DND-41 (cell line): ENCODE measurements around the gene AUTS2.
A peak's percentile ranks its signal among the peaks of the same experiment; 100 is the strongest.

Source experiments
- ATAC-seq: fragments of 200-7000 bp; cut with Tn5 transposase; 3 replicates; pipeline ENCODE4 v1.9.1; 2021; ENCODE audit warnings: low read depth; ENCODE audit not compliant: insufficient read depth
- DNase-seq: peaks from one replicate; pipeline ENCODE4 v3.0.0-alpha.2; 2020
- H2AFZ ChIP-seq: 2 replicates; pipeline ENCODE4 v1.6.0; 2012; ENCODE audit warnings: low read depth, low read length
- H3K27ac ChIP-seq: 2 replicates; pipeline ENCODE4 v1.5.1; 2012; ENCODE audit warnings: low read length, inconsistent platforms
- H3K27me3 ChIP-seq: fragments of 200-600 bp; sonication (generic); 2 replicates; pipeline ENCODE4 v1.6.0; 2012; ENCODE audit warnings: low read length, mild to moderate bottlenecking, inconsistent platforms; ENCODE audit not compliant: insufficient read depth, poor library complexity
- H3K36me3 ChIP-seq: 2 replicates; pipeline ENCODE4 v1.5.1; 2012; ENCODE audit warnings: low read length, inconsistent platforms; ENCODE audit not compliant: insufficient read depth
- H3K4me1 ChIP-seq: 2 replicates; pipeline ENCODE4 v1.5.1; 2012; ENCODE audit warnings: mild to moderate bottlenecking, low read length; ENCODE audit not compliant: insufficient read depth
- H3K4me2 ChIP-seq: 2 replicates; pipeline ENCODE4 v1.6.0; 2012; ENCODE audit warnings: mild to moderate bottlenecking, moderate library complexity, low read length, inconsistent platforms; ENCODE audit not compliant: insufficient read depth
- H3K4me3 ChIP-seq, 2 experiments: fragments of 200-600 bp in 1 of 2; shearing (Covaris generic) in 1 of 2; 2 replicates each; pipeline ENCODE4 v1.5.1; 2012 to 2016; ENCODE audit warnings: inconsistent platforms in 2 of 2, low read length in 2 of 2, mild to moderate bottlenecking in 2 of 2, low read depth in 1 of 2, moderate library complexity in 1 of 2
- H3K79me2 ChIP-seq: 2 replicates; pipeline ENCODE4 v1.6.0; 2012; ENCODE audit warnings: low read length, inconsistent platforms; ENCODE audit not compliant: insufficient read depth
- H3K9ac ChIP-seq: 2 replicates; pipeline ENCODE4 v1.6.0; 2012; ENCODE audit warnings: low read depth, mild to moderate bottlenecking, inconsistent platforms, low read length, moderate library complexity
- H3K9me3 ChIP-seq: 2 replicates; pipeline ENCODE4 v1.5.1; 2012; ENCODE audit warnings: low read length, moderate library complexity, mild to moderate bottlenecking, inconsistent platforms; ENCODE audit not compliant: insufficient read depth, severe bottlenecking
- H4K20me1 ChIP-seq: 2 replicates; pipeline ENCODE4 v1.6.0; 2012; ENCODE audit warnings: low read length; ENCODE audit not compliant: insufficient read depth
- EZH2 ChIP-seq: IDR thresholded peaks from 3 replicates; pipeline ENCODE4 v1.6.1; 2012; ENCODE audit warnings: borderline replicate concordance, low read depth, mild to moderate bottlenecking, moderate library complexity, low read length, inconsistent platforms; ENCODE audit not compliant: severe bottlenecking
- TF ChIP-seq, protein P1 (sequence below): IDR thresholded peaks from 2 replicates; pipeline ENCODE4 v1.5.1; 2012; ENCODE audit warnings: borderline replicate concordance, low read length, moderate library complexity, mild to moderate bottlenecking; ENCODE audit not compliant: poor library complexity, severe bottlenecking; ENCODE audit errors: extremely low read depth

Gene AUTS2

DNA sequence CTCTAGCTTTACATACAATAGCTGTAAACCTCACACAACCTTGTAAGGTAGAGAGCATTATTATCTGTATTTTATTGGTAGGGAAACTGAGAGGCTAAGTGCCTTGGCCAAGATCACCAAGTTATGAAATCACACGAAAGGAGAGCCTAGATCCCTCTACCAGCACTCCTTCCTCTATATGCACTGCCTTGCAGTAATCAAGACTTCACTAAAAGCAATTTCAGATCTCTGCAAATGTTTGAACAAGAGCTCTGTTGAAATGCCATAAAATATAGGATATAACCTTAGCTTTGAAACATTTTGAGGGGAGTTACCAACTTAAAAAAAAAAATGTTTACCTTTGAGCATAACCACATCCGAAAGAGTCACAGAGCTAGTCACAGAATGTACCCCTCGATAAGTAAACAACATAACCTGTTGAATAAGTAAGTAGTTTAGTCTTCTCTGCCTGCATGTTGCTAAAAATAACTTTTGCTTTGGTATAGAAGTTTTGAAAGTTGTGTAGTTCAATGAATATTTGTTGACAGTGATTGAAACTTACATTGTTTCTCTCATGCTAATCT is 709.4 kb downstream of the AUTS2 start:
- Histone ChIP-seq H3K9me3 (no peaks in the 10 kb centered on the region), H3K79me2 (no peaks in the 10 kb centered on the region)
- no peak for ATAC-seq

DNA sequence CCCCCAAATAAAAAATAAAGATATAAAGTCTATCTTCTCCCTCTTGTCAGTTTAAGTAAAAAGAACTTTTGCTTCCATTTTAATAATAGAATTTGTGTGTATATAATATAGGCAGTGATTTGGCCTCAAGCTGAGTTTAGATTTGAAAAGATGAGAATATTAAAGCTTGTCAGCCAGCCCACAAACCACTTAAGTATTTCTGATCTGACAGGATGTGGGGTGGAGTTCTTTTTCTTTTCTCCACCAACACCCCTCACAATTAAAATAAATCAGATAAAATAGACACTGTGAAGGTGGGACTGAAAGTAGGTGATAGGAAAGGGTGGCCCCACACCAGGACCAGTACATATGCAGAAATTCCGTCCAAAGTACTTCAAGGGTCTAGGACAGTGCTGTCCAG is 714.1 kb downstream of the AUTS2 start:
- H3K9me3 ChIP-seq, result no peaks in the 10 kb centered on the region
- TF ChIP-seq EZH2, result no peak
- TF ChIP-seq, protein P1, sequence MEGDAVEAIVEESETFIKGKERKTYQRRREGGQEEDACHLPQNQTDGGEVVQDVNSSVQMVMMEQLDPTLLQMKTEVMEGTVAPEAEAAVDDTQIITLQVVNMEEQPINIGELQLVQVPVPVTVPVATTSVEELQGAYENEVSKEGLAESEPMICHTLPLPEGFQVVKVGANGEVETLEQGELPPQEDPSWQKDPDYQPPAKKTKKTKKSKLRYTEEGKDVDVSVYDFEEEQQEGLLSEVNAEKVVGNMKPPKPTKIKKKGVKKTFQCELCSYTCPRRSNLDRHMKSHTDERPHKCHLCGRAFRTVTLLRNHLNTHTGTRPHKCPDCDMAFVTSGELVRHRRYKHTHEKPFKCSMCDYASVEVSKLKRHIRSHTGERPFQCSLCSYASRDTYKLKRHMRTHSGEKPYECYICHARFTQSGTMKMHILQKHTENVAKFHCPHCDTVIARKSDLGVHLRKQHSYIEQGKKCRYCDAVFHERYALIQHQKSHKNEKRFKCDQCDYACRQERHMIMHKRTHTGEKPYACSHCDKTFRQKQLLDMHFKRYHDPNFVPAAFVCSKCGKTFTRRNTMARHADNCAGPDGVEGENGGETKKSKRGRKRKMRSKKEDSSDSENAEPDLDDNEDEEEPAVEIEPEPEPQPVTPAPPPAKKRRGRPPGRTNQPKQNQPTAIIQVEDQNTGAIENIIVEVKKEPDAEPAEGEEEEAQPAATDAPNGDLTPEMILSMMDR, result no peak
- no peaks in the 10 kb centered on the region for H3K79me2 ChIP-seq
- peak; percentile 92 for ATAC-seq
- no peak overlapping the region for H3K4me2 ChIP-seq
- peaks cover 12% of the 10 kb centered on the region for H3K4me1 ChIP-seq
- DNase-seq, result peak; percentile 12
- no peaks in the 10 kb centered on the region for H3K36me3 ChIP-seq
- no peak overlapping the region for H3K9ac ChIP-seq
- H4K20me1 ChIP-seq, result no peaks in the 10 kb centered on the region; the same call in 1 of the 2 replicates
- H3K27me3 ChIP-seq, result no peaks in the 10 kb centered on the region
- no peak overlapping the region for H2AFZ ChIP-seq
- no peak overlapping the region for H3K4me3 ChIP-seq
- no peak overlapping the region for H3K27ac ChIP-seq

More for the DNA sequence above, 709.4 kb downstream of the AUTS2 start:
- Histone ChIP-seq H3K36me3 (no peaks in the 10 kb centered on the region), H3K4me3 (no peak overlapping the region), H2AFZ (no peak overlapping the region), H3K27ac (no peak overlapping the region), H3K4me1 (peaks cover 13% of the 10 kb centered on the region), H3K27me3 (no peaks in the 10 kb centered on the region), H3K9ac (no peak overlapping the region), H3K4me2 (no peak overlapping the region), H4K20me1 (no peaks in the 10 kb centered on the region; the same call in 1 of the 2 replicates)
- TF ChIP-seq, protein P1, result no peak
- no peak for TF ChIP-seq EZH2
- DNase-seq, result no peak

DNA sequence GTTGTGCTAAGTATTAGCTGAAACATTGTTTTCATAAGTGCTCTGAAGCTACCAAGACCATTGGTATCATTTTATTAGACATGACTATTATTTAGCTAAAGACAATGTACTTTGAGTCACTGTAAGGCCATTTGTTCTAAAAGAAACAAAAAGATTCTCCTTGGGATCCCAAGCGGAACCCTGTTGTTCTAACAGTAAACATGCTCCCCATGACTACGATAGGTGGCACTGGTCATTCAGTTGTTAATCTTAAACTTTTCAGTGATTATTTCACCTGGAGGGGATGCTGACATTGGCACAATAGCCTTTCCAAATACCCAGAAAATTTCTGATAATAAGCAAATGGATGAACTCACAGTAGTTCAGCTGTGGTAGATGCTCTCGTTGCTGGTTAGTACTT is 715.0 kb downstream of the AUTS2 start:
- no peaks in the 10 kb centered on the region for H3K27me3 ChIP-seq
- ATAC-seq (no peak), DNase-seq (no peak)
- no peak overlapping the region for H3K4me3 ChIP-seq
- no peaks in the 10 kb centered on the region for H3K79me2 ChIP-seq
- no peaks in the 10 kb centered on the region for H3K9me3 ChIP-seq
- H2AFZ ChIP-seq, result no peak overlapping the region
- H3K27ac ChIP-seq, result no peak overlapping the region
- H4K20me1 ChIP-seq, result no peaks in the 10 kb centered on the region; the same call in 1 of the 2 replicates
- no peak overlapping the region for H3K9ac ChIP-seq
- H3K36me3 ChIP-seq, result no peaks in the 10 kb centered on the region
- H3K4me1 ChIP-seq, result peaks cover 21% of the 10 kb centered on the region
- no peak overlapping the region for H3K4me2 ChIP-seq
- TF ChIP-seq EZH2, result no peak

DNA sequence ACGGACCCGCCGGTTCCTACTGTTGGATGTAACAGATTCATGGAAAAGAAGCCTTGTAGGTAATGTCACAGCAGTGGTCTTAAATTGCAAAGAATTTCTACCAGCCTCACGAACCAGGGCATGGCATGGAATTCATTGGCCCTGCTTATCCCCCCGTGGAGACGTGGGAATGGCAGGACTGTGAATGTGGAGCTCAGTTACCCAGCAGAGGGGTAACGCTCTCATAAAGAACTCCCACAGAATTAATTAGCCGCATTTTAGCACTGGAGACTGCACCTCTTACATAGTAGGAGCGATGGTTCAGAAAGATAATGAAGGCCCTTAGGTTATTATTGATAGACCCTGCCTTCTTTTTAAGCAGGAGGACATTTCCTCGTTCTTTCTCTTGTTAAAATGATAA is 715.4 kb downstream of the AUTS2 start:
- DNase-seq (no peak), ATAC-seq (no peak)
- TF ChIP-seq, protein P1, result no peak
- no peak for TF ChIP-seq EZH2
- no peak overlapping the region for H3K4me2 ChIP-seq
- no peaks in the 10 kb centered on the region; the same call in 1 of the 2 replicates for H4K20me1 ChIP-seq
- no peak overlapping the region for H2AFZ ChIP-seq
- H3K4me1 ChIP-seq, result peaks cover 26% of the 10 kb centered on the region
- H3K9me3 ChIP-seq, result no peaks in the 10 kb centered on the region
- no peaks in the 10 kb centered on the region for H3K27me3 ChIP-seq
- no peaks in the 10 kb centered on the region for H3K79me2 ChIP-seq
- no peaks in the 10 kb centered on the region for H3K36me3 ChIP-seq
- H3K4me3 ChIP-seq, result no peak overlapping the region
- H3K27ac ChIP-seq, result no peak overlapping the region
- no peak overlapping the region for H3K9ac ChIP-seq
